HG02623 (cell line): ENCODE measurements around the gene ZNF44.

Source experiments
- ATAC-seq: cut with Tn5 transposase; IDR thresholded peaks from one replicate; pipeline ENCODE4 v1.9.1; 2021; ENCODE audit warnings: moderate library complexity; ENCODE audit not compliant: unreplicated experiment

Gene ZNF44

DNA sequence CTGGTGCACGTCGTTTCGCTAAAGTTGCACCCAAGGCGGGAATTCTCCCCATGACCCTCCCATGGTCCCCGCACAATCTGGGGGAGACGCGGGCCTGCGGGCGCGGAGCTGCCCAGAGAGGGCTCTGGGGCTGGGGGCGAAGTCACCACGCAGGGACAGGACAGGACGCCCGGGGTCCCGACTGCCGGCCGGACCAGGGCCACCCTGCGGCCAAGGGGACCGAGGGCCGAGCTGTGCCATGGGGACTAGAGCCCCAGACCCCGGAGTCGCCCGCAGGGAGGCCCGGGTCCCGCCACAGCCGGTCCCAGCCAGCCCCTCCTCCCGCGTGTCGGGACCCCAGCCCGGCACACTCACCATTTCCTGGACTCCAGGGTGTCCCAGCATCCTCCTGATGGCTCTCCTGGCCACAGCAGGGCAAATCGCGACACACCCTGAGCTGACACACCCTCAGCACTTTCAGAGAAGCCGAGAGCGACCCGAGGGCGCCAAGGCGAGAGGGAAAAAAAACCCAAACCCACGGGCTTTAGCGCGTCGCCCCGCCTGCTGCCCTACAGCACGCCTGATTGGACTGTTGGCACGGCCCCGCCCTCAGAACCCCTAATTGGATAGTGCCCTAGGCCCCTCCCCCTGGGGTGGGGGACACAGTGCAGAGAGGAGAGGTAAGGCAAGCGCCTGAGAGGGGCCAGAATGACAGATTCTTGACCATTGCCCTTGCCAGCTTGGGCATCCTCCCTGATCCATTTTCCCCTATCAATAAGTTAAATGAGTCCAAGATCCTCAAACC, 28.6 kb downstream of the ZNF44 start:
- no peak for ATAC-seq

GRCh38 chr19:12261554-12261953, 33.1 kb downstream of the ZNF44 start:
- no peak for ATAC-seq

DNA sequence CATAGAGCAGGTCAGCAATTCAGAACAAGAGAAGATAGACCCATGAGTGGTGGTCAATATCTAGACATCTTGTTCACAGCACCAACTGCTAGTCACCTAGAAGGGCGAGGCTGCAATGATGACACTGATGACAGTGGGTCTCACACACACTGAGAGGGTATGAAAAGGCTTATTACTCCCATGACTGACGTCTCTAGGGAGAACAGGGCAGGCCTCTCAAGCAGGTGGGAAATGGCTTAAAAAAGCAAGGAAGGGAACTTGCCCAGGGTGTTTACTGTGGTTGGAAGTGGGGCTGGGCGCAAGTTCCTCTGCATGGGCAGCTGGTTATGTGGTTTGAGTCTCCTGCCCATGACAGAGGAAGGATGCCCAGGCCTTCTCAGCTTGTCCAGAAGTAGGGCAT, 33.8 kb downstream of the ZNF44 start:
- ATAC-seq: no peak

GRCh38 chr19:12260236-12260635, 34.4 kb downstream of the ZNF44 start:
- ATAC-seq: no peak

DNA sequence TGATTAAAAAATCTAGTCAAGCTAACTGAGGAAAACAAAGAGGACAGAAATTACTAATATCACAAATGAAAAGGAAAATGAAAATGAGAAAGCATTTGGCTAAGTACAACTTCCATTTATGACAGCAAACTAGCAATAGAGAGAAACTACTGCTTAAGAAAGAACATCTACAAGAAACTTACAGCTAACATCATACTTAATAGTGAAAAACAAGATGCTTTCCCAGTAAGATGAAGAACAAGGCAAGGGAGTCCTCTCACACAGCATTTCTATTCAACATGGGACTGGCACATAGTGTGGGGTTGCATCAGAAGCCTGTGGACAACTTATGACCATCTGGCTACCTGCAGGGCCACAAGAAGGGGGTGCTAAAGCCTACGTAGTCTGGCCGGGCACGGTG, 39.3 kb downstream of the ZNF44 start:
- no peak for ATAC-seq

DNA sequence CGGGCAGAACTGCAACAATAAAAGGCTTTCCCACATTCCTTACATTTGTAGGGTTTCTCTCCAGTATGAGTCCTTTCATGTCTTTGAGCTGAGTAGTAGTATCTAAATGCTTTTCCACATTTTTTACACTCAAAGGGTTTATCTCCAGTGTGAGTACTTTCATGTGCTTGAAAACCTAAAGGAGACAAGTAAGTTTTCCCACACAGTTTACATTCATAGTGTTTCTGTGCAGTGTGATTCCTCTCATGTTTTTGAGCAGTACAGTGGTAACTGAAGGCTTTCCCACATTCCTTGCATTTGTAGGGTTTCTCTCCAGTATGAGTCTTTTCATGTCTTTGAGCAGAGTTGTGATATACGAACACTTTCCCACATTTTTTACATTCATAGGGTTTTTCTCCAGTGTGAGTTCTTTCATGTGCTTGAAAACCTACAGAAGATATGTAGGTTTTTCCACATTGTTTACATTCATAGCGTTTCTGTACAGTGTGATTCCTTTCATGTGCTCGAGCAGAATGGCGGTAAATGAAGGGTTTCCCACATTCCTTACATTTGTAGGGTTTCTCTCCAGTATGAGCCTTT, 47.0 kb downstream of the ZNF44 start:
- ATAC-seq: no peak

DNA sequence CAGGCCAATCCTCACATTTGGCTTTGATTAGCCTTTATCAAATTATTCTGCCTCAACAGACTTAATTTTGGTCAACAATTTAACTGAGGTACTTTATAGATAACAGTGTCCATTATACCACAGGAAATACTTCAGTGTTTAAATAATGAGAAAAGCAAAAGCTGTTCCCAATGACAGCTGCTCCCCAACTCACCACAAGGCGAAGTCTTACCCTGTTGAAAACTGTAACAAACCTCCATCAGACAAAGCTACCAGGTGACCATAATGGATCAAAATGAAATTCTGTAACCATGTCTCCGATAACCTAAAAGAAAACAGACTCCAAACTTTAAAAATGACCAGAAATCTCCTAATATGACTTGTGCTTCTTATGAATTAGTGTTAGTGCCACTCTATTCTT, 50.3 kb downstream of the ZNF44 start:
- no peak for ATAC-seq

DNA sequence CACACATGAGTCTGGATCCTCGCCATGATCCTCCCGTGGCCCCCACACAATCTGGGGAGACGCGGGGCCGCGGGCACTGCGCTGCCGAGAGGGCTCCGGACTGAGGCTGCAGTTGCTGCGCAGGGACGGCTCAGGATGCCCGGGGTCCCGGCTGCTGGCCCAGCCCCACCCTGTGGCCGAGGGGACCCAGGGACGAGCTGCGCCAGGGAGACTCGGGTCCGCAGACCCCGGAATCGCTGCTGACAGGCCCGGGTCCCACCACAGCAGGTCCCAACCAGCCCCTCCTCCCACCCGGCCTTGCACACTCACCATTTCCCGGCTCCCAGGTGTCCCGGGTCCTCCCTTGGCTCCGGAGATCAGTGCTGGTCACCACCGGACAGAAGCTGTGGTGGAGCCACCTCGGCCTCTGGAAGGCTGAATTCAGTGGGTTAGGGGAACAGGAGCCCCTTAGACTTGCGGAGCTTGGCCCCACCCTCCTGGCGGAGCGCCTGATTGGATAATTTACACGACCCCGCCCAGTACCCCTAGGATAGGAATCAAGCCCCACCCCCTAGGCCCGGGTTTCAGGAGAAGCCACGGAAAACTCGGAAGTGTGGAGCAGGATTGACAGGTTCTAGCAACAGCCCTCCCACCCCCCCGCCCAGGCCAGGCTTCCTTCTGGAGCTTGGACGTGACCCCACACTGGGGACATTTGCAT, 57.4 kb downstream of the ZNF44 start:
- ATAC-seq: no peak

DNA sequence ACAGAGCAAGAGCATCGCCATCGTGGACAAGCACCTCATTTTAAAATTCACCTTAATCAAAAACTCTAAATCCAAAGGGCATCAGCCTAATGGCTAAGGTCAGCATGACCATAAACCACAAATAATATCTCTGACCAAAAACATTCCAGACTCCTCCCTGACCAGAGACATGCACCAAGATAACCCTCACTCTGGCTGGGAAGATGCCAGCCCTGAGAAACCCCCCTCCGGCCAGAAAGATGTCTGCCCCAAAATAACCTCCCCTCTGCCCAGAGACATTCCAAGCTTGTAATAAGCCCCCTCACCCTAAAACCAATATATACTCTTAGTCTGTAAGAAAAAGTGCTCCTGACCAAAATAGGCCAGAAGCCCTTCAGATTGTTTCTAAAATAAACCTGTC, 61.7 kb downstream of the ZNF44 start:
- no peak for ATAC-seq

DNA sequence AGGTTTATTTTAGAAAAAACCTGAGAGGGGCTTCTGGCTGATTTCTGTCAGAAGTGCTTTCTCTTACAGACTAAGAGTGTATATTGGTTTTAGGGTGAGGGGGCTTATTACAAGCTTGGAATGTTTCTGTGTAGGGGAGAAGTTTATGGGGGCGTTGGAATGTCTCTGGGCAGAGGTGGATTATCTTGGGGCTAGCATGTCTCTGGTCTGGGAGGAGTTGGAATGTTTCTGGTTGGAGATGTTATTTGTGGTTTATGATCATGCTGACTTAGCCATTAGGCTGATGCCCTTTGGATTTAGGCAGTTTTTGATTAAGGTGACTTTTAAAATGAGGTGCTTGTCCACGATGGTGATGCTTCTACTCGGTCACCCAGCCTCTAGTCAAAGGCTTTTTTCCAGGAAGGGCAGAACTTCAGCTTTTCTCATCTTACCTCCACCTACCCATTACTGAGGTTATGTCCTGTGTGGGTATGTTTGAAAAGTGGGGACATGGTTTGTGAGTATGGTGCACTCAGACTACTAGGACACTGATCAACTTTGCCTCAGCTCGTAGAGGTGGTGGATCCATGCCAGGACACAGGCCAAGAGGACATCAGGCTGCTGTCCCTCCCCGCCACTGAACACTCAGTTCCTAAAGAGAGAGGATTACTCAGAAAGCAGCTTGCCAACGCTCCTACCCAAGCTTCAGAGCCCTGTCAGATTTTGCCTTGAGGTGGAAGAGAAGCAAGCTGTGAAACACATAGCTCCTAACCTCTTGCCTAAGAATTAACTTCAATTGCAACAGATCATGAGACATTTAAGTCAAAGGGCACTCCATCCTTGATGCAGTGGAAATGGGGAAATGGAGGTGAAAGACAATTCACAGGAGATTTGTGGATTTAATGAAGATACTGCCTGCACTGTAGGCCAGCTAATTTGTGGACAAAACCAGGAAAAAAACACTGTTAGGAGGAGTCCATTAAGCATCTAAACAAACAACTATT, 63.6 kb downstream of the ZNF44 start:
- no peak for ATAC-seq

DNA sequence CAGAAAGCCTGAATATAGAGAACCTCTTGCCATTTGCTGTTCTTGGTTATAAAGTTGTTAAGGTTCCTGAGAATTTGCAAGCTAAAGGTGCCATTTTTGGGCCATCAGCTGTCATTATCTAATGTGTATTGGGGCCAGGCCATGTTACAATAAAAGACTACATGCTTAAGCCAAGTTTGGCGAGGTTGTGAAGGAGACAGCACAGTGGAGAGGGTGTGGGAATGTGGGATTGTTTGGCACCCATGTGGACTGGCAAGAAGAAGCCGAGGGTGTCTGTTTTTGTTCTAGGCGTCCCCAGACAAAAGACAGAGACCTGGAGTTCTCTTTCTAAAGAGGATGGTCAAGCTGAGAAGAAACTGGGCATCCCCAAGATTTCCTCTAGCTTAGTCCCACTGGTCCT, 64.7 kb downstream of the ZNF44 start:
- no peak for ATAC-seq

DNA sequence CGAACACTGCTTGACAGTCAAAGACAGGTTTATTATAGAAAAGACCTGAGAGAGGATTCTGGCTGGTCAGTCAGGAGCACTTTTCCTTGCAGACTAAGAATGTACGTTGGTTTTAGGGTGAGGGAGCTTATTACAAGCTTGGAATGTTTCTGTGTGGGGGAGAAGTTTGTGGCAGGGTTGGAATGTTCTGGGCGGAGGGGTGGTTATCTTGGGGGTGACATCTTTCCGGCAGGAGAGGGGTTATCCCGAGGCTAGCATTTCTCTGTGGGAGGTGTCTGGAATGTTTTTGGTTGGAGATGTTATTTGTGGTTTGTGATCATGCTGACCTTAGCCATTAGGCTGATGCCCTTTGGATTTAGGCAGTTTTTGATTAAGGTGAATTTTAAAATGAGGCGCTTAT, 70.0 kb downstream of the ZNF44 start:
- no peak for ATAC-seq

DNA sequence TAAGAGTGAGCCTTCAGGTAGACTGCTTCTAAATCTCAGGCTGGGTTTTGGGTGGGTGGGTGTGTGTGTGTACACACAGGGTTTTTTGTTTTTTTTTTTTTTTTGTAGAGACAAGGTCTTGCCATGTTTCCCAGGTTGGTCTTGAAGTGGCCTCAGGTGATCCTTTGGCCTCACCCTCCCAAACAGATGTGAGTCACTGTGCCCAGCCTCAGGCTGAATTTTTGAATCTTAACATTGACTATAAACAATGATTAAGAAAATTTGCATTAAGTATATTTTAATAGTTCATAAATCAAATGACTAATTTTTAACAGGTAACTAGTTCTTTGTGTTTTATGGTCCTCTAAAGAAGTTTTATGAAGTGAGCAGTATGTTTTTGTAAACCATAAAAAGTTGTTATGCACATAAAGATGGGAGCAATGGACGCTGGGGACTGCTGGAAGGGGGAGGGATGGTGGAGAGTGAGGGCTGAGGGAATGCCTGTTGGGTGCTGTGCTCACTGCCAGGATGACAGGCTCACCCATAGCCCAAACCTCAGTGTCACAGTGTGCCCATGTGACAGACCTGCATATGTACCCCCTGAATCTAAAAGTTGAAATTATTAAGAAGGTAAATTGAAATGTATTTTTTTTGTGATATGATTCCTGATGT, 71.6 kb downstream of the ZNF44 start:
- ATAC-seq: no peak
